Measurements from ENCODE around the gene ZNF639.

The ZNF639 gene

GRCh38 chr3:179301645-179302044 lies 21.2 kb upstream of the ZNF639 start:
- TF ChIP-seq GATA2 (IDR thresholded peaks at IDR 0.05; ENCODE audit: low read depth, low read length) (no peak), GATA3 (IDR thresholded peaks at IDR 0.05; ENCODE audit: low read depth, low read length) (no peak)

GRCh38 chr3:179302111-179302510 lies 20.7 kb upstream of the ZNF639 start:
- TF ChIP-seq GATA3 (IDR thresholded peaks at IDR 0.05; ENCODE audit: low read depth, low read length): no peak
- TF ChIP-seq GATA2 (IDR thresholded peaks at IDR 0.05; ENCODE audit: low read depth, low read length): no peak

GRCh38 chr3:179304605-179305004 lies 18.2 kb upstream of the ZNF639 start:
- TF ChIP-seq GATA3 (IDR thresholded peaks at IDR 0.05; ENCODE audit: low read depth, low read length) (no peak), GATA2 (IDR thresholded peaks at IDR 0.05; ENCODE audit: low read depth, low read length) (no peak)

- TF ChIP-seq GATA2 (IDR thresholded peaks at IDR 0.05; ENCODE audit: low read depth, low read length) (no peak), GATA3 (IDR thresholded peaks at IDR 0.05; ENCODE audit: low read depth, low read length) (no peak)
Measured at GRCh38 chr3:179308001-179308400, 14.8 kb upstream of the ZNF639 start.

GRCh38 chr3:179309225-179310078 lies 13.4 kb upstream of the ZNF639 start:
- TF ChIP-seq GATA3 (IDR thresholded peaks at IDR 0.05; ENCODE audit: low read depth, low read length) (no peak), GATA2 (IDR thresholded peaks at IDR 0.05; ENCODE audit: low read depth, low read length) (no peak)

- TF ChIP-seq GATA3 (IDR thresholded peaks at IDR 0.05; ENCODE audit: low read depth, low read length) (no peak), GATA2 (IDR thresholded peaks at IDR 0.05; ENCODE audit: low read depth, low read length) (no peak)
Measured at GRCh38 chr3:179318876-179319275, 4.0 kb upstream of the ZNF639 start.

- TF ChIP-seq GATA2 (IDR thresholded peaks at IDR 0.05; ENCODE audit: low read depth, low read length): no peak
- TF ChIP-seq GATA3 (IDR thresholded peaks at IDR 0.05; ENCODE audit: low read depth, low read length): no peak
Measured at GRCh38 chr3:179321668-179322285, 1.1 kb upstream of the ZNF639 start.

- TF ChIP-seq GATA2 (IDR thresholded peaks at IDR 0.05; ENCODE audit: low read depth, low read length): no peak
- TF ChIP-seq GATA3 (IDR thresholded peaks at IDR 0.05; ENCODE audit: low read depth, low read length): no peak
Measured at GRCh38 chr3:179323197-179324110, 623 bp downstream of the ZNF639 start.

GRCh38 chr3:179324270-179324754 lies 1.5 kb downstream of the ZNF639 start:
- TF ChIP-seq GATA2 (IDR thresholded peaks at IDR 0.05; ENCODE audit: low read depth, low read length) (no peak), GATA3 (IDR thresholded peaks at IDR 0.05; ENCODE audit: low read depth, low read length) (no peak)

- TF ChIP-seq GATA2 (IDR thresholded peaks at IDR 0.05; ENCODE audit: low read depth, low read length): no peak
- no peak for TF ChIP-seq GATA3 (IDR thresholded peaks at IDR 0.05; ENCODE audit: low read depth, low read length)
Measured at GRCh38 chr3:179330438-179330837, 7.6 kb downstream of the ZNF639 start.

- TF ChIP-seq GATA3 (IDR thresholded peaks at IDR 0.05; ENCODE audit: low read depth, low read length): no peak
- no peak for TF ChIP-seq GATA2 (IDR thresholded peaks at IDR 0.05; ENCODE audit: low read depth, low read length)
Measured at GRCh38 chr3:179332240-179332639, 9.4 kb downstream of the ZNF639 start.

GRCh38 chr3:179333084-179333483 lies 10.3 kb downstream of the ZNF639 start:
- TF ChIP-seq GATA2 (IDR thresholded peaks at IDR 0.05; ENCODE audit: low read depth, low read length) (no peak), GATA3 (IDR thresholded peaks at IDR 0.05; ENCODE audit: low read depth, low read length) (no peak)

GRCh38 chr3:179336345-179336929 lies 13.6 kb downstream of the ZNF639 start:
- TF ChIP-seq GATA2 (IDR thresholded peaks at IDR 0.05; ENCODE audit: low read depth, low read length): no peak
- no peak for TF ChIP-seq GATA3 (IDR thresholded peaks at IDR 0.05; ENCODE audit: low read depth, low read length)

Data from SH-SY5Y (cell line).